DLD1 (cell line): Measurements from ENCODE around the gene CADM2.

Experiments used
- in situ Hi-C: cut with HindIII; loops from 2 replicates; pipeline ENCODE4 v1.10.0; 2017; ENCODE audit warnings: low sequenced_read_pairs

CADM2 gene

DNA sequence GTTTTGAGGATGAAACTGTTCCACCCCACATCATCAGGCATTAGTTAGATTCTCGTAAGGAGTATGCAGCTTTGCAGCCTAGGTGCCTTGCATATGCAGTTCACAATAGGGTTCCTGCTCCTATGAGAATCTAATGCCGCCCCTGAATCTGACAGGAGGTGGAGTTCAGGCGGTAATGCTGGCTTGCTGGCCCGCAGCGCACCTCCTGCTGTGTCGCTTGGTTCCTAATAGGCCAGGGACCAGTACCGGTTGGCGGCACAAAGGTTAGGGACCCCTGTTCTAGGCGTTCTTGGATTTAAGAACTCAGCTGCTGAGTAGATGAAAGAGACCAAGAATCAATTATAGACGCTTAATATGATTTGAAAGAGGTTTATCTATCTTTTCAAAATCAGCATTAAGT lies 595.4 kb downstream of the CADM2 start:
- in situ Hi-C loops = no loop called here

DNA sequence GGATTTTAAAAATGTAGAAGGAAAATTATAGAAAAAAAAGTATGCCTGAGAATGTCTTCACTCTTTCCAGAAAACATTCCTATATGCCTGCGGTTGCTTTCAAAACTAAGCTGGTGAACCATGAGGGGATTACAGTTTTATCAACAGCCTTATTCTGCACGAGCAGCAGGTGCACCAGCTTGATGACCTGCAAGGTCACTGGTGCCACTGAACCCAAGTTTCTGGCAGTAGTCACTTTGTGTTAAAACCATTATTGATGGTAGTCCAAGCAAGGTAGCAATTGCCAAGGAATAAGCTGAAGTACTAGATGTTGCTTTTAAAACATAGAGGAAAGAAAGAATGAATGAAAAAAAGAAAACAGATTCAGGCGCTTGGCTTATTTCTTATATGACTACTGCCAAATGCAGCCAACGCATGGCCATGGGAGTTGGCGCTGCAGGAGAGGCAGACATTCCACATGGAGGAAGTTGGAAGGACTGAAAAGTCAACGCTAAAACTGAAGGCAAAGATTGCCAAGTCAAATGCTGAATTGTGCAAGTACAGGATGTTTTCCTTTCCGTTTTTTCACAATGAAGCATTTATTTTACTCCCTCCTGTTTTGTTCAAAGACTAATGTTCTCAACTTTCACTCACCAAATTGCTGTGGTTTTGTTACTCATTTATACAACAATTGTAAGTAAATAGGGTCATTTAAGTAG lies 601.4 kb downstream of the CADM2 start:
- in situ Hi-C loops = no loop called here

DNA sequence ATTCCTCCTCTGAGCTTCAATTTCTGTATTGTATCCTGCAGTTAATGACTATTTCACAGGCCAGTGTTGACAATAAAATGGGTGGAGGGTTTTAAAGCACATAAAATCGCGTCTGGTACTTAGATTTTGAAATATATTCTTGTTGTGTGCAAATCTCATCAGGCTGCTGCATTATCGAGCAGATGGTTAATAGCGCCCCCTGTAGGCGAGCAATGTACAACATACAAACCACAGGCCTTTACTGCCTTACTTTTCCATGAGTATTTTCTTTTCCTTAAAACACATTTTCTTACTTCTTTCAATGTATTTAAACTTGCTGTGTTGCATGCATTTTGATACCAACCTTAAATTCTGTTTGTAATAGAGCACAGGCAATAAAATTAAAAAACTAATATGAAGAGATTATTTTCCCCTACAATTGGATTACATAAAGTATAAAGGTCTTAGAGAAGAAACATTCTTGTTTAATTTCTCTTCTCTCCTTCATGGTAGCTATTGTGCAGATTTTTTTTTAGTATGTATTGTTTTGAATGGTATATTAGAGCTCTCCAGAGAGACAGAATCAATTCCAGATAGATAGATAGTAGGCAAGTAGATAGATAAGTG lies 608.4 kb downstream of the CADM2 start:
- in situ Hi-C loops = no loop called here

DNA sequence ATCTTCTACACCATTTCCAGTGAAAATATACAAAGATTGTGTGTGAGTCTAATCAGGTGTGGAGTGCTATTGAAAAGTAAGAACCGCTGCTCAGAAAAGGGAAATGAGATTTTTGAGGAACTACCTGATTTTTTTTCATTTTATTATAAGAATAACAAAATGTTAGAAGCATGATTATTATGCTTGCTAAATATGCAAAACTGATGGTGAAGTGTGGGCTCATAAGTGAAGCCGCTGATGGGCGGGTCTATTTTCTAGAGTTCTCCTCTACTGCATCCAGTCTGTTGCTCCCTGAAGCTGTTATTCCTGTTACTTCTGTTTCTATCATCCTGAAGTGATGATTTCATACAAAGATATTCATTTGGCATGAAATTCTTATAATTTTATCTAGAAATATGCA lies 612.0 kb downstream of the CADM2 start:
- in situ Hi-C loops = no loop called here

DNA sequence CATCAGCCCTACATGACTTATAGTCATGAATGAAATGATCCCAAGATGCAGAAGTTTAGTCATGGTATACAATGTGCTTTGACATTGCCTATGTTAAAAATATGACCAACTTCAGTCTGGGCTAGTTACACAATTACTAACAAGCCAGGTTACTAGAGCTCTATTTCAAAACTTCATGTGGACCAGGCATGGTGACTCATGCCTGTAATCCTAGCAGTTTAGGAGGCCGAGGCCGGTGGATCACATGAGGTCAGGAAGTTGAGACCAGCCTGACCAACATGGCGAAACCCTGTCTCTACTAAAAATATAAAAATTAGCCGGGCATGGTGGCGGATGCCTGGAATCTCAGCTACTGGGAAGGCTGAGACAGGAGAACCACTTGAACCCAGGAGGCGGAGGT lies 613.0 kb downstream of the CADM2 start:
- in situ Hi-C loops = no loop called here

DNA sequence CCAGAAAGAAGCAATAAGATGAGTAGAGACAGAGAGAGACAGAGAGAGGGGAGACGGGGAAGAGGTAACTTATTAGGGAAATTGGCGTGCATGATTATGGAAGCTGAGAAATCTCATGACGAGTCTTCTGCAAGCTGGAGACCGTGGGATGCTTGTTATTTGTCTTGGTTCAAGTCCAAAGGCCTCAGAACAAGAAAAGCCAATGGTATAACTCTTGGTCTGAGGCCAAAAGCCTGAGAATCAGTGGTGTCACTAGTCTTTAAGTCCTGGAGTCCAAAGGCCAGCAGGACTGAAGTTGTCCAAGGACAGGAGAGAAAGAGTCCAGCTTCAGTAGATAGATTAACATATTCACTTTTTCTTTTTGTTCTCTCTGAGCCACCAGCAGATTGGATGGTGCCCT lies 613.6 kb downstream of the CADM2 start:
- in situ Hi-C loops = no loop called here

DNA sequence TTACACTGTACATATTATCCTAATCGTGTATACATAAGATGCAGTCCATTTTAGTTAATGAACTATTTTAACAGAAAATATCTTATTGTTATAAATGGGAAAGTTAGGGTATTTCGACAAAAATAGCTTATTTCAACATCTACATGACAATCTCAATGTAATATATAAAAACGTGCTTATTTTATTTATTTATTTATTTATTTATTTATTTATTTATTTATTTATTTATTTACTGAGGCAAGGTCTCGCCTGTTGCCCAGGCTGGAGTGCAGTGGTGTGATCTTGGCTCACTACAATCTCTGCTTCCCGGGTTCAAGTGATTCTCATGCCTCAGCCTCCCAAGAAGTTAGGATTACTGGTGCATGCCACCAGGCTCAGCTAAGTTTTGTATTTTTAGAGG lies 614.2 kb downstream of the CADM2 start:
- in situ Hi-C loops = no loop called here

DNA sequence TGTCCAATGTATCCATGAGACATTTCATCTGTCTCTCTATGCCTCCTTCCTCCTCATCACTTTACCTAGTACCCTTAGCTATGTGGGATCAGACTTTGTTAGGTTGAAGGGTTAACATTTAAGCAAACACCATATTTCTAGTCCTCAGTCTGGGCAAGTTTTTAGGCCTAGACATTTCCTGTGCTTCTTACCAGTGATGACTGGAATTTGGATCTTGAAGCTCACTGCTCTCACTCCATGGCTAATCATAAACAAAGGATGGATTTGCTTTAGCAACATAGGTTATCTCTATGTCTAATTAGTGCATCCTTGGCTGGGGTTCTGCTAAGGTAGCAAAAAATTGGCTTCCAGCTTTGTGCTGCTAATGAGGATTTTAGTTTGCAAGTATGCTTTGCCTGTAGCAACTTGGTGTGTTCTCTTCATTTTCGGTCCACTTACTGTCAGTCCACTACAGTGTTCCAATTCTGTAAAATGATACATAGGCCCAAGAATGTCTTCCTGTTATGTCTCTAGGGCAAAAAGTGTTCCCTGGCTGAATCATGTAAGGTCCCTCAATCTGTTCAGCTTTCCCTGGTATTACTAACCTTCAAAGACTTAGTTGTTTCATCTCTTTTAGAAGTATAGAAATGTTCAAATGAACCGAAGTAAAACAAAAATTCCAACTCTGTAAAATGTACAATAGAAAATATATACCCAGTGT lies 615.4 kb downstream of the CADM2 start:
- in situ Hi-C loops = no loop called here

DNA sequence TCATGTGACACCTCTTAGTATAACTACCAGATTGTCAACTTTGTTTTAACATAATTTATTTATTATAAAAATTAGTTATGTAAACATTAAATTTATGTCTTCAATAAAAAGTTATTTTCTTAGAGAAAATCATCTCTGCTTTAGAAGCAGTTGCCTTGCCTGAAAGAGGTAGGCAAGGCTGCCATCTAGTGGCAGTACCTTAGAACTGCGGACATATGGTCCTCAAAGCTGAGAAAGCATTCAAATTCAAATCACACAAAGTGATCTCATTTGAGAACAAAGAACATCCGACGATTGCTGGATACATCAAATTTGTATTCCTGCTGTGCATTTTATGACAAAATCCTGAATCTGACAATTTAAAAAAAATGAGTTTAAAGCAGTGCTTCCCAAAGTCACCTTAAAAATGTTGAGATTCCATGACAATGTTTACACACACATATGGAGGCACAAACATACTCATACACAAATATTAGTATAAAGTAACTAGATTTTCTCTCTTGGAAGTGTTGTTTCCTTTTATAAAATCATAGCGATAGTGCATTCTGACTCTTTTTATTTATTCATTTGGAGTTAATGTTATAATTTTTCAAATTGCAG lies 617.4 kb downstream of the CADM2 start:
- in situ Hi-C loops = no loop called here

DNA sequence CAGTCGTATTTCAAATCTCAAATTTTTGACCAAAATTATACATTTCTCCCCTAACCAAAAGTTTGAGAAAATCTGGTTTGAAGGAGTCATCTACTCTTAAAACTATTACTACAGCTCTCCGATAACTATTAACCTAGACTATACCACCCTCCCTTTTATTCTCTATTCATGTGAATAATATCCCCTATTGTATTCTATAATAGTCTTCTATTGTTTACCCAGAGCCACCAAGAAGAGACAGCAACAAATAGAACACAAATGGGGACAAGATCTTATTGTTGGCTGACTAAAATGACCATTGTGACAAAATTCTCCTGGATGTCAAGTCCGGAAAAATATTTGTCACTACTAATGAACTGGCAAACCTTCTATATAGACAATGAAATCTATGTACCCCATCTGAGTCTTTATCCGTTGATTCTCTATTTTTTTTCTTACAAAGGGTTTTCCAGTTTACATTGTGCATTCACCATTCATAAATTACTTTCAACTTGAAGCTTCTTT lies 618.0 kb downstream of the CADM2 start:
- in situ Hi-C loops = no loop called here

DNA sequence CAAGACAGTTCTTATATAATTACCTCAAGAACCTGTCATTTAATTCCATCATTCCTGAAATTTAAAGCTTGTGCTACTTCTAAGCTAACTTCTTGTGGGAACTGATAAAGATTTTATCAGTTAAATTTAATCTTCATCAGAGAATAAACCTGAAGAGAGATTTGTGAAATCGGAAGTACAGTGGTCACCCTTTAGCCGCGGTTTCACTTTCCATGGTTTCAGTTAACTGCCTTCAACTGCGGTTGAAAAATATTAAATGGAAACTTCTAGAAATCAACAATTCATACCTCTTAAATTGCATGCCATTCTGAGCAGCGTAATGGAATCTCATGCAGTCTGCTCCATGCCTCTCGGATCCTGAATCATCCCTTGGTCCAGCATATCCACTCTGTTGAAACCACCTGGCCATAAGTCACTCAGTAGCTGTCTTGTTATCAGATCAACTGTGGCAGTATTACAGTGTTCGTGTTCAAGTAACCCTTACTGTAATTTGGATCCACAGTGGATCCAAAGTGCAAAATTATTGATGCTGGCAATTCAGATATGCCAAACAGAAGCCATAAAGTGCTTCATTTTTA lies 626.1 kb downstream of the CADM2 start:
- in situ Hi-C loops = no loop called here

DNA sequence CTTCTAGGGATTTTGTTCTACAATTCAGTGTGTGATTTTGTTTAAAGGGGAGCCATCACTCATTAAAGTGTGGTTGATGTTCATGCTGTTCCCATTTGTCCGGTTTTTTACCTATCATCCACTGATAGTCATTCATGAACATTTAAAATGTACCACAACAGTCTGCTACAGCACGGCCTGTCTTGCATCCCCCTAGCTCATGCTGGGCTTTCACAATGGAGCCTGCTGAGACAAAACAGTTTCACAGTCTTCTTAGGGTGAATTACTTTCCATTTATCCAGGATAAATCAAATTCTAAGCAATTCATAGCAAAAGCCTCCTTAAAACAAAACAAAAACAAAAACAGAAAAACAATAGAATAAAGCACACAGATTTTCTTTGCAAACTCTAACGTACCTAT lies 627.2 kb downstream of the CADM2 start:
- in situ Hi-C loops = no loop called here

DNA sequence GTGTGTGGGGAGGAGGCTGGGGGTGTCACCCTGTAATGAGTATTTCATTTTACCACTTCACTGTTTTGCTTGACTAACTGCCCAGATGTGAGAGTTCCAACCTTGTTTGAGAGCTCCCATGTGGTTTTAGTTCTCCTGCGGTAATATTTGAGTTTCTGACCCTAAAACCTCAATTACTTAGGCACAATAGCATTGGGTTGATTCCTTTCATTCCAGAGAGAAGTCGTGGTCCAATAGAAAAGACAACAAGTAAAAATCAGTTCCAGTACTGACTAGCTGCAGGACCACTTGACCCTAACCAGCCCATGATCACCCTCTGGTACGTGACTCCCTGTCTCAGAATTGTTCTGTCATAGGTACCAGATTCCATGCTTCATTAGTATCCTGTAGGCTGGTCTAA lies 630.4 kb downstream of the CADM2 start:
- in situ Hi-C loops = no loop called here

DNA sequence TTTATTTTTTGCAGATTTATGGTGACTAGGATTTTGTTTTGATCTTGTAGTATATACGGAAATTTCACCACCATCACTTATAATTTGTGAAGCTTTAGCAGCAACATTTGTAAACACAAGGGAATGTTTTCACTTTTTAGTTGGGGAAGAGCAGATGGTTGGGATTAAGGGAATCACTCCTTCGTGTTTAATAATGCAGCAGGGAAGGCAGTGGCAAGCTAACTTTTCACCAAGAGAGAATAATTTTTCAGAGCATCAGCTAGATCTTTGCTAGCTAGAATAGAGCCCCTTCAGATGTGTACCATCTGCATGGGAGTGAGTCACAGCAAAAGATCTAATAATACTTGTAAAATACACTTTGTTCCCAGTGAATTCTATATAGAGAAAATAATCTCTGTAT lies 632.7 kb downstream of the CADM2 start:
- in situ Hi-C loops = no loop called here

DNA sequence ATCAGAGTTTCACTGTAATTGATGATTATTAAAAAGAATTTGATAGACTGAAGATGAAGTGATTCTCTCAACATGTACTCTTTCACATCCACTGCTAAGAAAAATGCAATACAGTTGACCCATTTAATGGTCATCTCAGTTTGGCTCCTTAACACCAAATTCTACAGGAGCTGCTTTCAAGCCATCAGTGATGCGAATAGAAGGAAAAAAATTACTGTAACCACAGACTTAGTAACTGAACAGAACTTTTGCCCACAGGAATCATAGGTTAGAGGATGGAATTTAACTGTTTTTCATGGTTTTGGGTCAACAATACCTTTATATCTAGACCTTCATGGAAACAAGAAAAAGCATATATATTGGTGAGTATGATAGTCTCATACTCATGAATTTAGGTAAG lies 633.5 kb downstream of the CADM2 start:
- in situ Hi-C loops = no loop called here

DNA sequence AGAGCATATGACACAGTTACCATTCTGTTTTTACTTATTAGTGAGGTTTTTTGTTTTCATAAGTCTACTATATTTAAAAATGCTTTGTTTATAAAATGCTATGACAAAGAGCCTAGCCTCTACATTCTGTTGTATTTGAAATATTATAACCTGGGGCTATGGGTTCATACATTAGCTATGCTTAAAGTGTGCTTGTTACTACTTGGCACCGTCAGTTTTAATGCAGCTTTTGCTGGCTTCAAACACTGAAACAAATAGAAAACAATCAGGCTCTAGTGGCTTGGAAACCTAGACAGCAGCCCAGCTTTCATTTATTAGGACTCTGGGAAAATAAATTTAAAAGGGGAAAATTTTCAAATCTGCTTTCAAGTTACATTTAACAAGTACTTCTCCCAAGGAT lies 635.9 kb downstream of the CADM2 start:
- in situ Hi-C loops = no loop called here

DNA sequence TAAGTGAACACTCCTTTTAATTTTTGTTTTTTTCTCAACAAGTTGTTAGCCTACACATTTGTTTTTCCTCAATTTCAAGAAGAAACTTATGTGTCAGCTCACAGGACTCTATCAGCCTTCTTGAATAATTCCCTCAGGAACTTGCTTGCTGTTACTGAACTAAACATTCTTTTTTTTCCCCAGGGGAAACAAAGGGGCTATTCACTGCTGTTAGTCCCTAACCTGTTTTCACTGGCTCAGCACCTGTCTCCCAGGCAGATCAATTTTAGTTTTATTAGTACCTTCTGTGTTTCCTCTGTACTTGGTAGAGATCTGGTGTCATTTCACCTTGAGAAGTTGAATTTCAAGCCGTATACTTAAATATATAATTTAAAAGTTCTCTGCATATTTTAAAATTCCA lies 644.6 kb downstream of the CADM2 start:
- in situ Hi-C loops = no loop called here

DNA sequence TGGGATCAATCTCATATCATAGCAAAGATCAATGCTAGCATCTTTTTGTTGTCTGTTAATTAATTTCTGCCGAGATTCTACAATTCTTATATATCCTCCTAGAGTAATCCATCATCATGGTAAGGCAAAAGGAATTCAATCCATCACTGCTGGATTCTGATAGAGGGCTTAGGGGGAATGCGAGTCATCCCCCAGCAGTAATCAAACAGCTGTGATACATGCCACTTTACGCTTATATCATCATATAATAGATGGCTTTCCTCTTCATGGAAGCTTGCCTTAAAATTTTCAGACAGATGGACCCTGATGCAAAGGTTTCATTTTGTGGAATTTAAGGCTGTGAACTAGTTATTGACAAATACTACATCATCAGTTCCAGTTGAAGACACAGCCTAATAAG lies 645.9 kb downstream of the CADM2 start:
- in situ Hi-C loops = no loop called here

DNA sequence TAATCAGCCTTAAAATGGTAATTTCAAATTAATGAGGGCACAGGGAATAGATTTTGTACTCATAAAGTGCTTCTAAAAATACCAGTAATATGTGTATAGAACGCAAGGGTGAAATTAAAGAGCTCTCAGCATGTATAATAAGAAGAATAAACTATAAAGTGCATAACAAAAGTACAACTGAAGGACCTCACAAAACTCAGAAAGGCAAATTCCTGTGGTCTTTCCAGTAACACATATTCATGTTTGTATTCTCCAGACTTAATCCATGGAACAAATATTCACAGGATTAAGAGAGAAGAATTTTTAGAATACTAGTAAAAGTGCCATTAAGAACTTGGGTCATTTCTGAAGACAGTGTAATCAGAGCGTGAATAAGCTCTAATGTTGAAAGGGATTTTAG lies 646.3 kb downstream of the CADM2 start:
- in situ Hi-C loops = no loop called here

DNA sequence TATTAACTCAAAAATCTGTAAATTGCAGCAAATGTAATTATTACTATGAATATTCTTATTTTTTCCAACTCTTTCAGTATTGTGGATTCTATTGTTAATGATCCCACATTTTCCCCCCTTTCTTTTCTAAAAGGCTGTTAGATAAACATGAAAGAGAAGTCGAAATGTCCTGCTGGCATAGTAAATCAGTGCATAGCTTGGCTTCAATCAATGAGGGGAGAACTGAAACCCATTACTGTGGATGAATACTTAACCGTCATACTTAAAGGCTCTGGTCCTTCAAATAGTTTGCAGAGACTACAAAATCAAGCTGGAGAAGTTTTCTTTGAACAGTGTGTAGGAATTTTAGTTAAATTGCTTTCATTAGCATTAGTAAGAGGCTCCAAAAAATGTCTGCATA lies 667.9 kb downstream of the CADM2 start:
- in situ Hi-C loops = no loop called here

DNA sequence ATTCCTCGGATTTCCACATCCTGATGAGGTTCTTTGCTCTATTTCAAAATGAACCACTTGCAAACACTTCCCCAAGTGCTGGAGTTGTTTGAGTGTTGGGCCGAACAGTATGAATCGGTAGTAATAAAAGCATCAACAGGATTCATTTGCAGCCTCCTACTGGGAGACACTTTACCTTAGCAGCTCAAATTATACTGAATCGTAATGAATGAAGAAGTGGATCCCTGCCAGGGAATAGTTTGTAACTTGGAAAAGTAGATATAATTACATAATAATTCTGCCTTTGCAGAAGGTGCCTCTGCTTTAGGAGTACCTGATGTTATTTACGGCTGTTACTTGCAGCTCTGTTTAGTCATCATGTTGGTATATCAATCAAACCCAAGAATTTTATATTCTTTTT lies 669.1 kb downstream of the CADM2 start:
- in situ Hi-C loops = no loop called here

DNA sequence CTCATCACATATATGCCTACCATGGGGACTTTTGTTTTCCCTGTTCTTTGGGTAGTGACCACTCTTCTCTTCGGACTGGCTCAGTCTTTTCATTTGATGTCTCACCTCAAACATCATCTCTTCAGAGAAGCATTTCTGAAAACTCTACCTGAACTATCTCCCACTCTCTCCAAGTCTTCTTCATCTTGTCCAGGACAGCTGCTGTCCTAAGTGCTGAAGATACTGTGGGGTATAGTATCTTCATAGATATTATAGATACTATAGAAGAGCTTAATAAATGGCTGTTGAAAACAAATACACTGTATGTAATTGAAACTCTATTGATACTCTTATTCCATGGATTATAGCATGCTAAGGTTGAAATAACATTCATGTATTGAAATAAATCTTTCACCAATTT lies 672.3 kb downstream of the CADM2 start:
- in situ Hi-C loops = no loop called here
